WERI-Rb-1 (cell line): ENCODE measurements around the gene POLA2.

Experiments used
- DNase-seq: peaks from one replicate; pipeline ENCODE4 v3.0.0-alpha.2; 2020
- H3K27ac ChIP-seq: fragments of 250-450 bp; sonication (Bioruptor Pico); 2 replicates; pipeline ENCODE4 v1.5.1; 2020; ENCODE audit warnings: mild to moderate bottlenecking, moderate library complexity
- H3K27me3 ChIP-seq: fragments of 250-450 bp; sonication (Bioruptor Pico); 2 replicates; pipeline ENCODE4 v1.5.1; 2021; ENCODE audit warnings: mild to moderate bottlenecking, low read depth, moderate library complexity; ENCODE audit not compliant: insufficient read depth, severe bottlenecking
- H3K36me3 ChIP-seq: fragments of 250-450 bp; sonication (Bioruptor Pico); 2 replicates; pipeline ENCODE4 v1.5.1; 2020; ENCODE audit warnings: mild to moderate bottlenecking, moderate library complexity
- H3K4me3 ChIP-seq: 2 replicates; pipeline ENCODE4 v1.5.1; 2011; ENCODE audit warnings: low read depth, mild to moderate bottlenecking, control low read depth, low read length
- H3K9me3 ChIP-seq: fragments of 250-450 bp; sonication (Bioruptor Pico); 2 replicates; pipeline ENCODE4 v1.5.1; 2021; ENCODE audit warnings: mild to moderate bottlenecking, moderate library complexity; ENCODE audit not compliant: severe bottlenecking
- CTCF ChIP-seq: IDR thresholded peaks from 2 replicates; pipeline ENCODE4 v1.5.1; 2011; ENCODE audit warnings: low read depth, mild to moderate bottlenecking, control low read depth, inconsistent platforms, low read length

Gene POLA2

GRCh38 chr11:65295571-65296341 is 34.0 kb downstream of the POLA2 start:
- no peak overlapping the region for H3K27ac ChIP-seq
- H3K4me3 ChIP-seq: no peak overlapping the region
- no peaks in the 10 kb centered on the region for H3K27me3 ChIP-seq
- no peaks in the 10 kb centered on the region for H3K9me3 ChIP-seq
- no peak for TF ChIP-seq CTCF
- peaks cover 75% of the 10 kb centered on the region for H3K36me3 ChIP-seq
- DNase-seq: no peak

DNA sequence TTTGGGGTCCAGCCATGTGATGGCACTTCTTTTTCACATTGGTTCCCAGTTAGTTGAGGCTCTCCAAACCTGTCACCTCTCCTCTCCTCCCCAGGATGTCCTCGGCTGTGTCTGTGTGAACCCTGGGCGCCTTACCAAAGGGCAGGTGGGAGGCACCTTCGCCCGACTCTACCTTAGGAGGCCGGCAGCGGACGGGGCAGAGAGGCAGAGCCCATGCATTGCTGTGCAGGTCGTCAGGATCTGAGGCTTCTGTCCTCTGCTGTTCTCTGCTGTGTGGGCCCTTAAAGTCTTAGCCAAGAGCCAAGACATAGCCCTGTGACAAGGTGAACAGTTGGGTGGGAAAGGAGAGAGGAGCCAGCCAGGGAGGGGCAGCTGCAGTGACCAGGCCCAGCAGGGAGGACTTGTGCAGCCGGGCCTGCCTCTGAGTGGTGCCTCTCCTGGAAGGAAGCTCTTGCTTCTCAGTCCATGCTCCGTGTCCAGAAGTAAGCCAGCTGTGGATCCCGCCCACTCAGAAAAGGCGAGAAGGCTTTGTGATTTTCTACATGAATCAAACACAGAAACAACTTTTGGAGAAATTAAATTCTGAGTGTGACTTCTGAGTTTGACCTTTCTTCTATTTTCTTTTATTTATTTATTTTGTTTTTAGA is 35.4 kb downstream of the POLA2 start:
- Histone ChIP-seq H3K36me3 (peaks cover 64% of the 10 kb centered on the region), H3K4me3 (no peak overlapping the region), H3K27me3 (no peaks in the 10 kb centered on the region), H3K9me3 (no peaks in the 10 kb centered on the region), H3K27ac (no peak overlapping the region)
- no peak for DNase-seq
- no peak for TF ChIP-seq CTCF

- H3K36me3 ChIP-seq: peaks cover 59% of the 10 kb centered on the region
- no peaks in the 10 kb centered on the region for H3K27me3 ChIP-seq
- H3K4me3 ChIP-seq: no peak overlapping the region
- no peak overlapping the region for H3K27ac ChIP-seq
- no peak for DNase-seq
- no peaks in the 10 kb centered on the region for H3K9me3 ChIP-seq
- TF ChIP-seq CTCF: no peak
Measured at GRCh38 chr11:65298131-65298535, 36.4 kb downstream of the POLA2 start.

GRCh38 chr11:65298655-65299179 is 37.0 kb downstream of the POLA2 start:
- H3K9me3 ChIP-seq: no peaks in the 10 kb centered on the region
- DNase-seq: peak; percentile 46
- no peaks in the 10 kb centered on the region for H3K27me3 ChIP-seq
- no peak for TF ChIP-seq CTCF
- H3K27ac ChIP-seq: peak overlapping the region; percentile 55
- peaks cover 59% of the 10 kb centered on the region for H3K36me3 ChIP-seq
- H3K4me3 ChIP-seq: no peak overlapping the region

DNA sequence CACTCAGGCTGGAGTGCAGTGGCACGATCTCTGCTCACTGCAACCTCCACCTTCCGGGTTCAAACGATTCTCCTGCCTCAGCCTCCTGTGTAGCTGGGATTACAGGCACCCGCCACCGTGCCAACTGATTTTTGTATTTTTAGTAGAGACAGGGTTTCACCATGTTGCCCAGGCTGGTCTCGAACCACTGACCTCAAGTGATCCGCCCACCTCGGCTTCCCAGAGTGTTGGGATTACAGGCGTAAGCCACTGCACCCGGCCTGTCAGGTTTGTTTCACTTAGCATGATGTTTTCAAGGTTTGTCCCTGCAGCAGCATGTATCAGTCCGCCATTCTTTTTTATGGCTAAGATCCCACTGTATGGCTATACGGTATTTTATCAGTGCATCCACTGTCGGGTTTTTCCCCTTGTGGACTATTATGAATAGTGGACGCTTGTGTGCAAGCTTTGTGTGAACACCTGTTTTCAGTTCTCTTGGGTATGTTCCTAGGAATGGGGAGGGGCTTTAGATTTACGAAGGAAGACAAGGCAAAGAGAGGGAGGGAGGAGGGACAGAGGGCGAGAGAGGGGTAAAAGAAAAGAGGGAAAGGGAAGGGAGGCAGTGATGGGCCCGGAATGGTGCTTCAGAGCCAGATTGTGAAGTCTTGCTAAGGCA is 39.0 kb downstream of the POLA2 start:
- no peak overlapping the region for H3K4me3 ChIP-seq
- no peak for DNase-seq
- H3K36me3 ChIP-seq: peaks cover 49% of the 10 kb centered on the region
- H3K27me3 ChIP-seq: no peaks in the 10 kb centered on the region
- H3K9me3 ChIP-seq: no peaks in the 10 kb centered on the region
- no peak overlapping the region; the same call in 1 of the 2 replicates for H3K27ac ChIP-seq
- no peak for TF ChIP-seq CTCF
